ENCODE data around the gene ST3GAL4.
A peak's percentile ranks its signal among the peaks of the same experiment; 100 is the strongest.
"Not testable (repeated sequence)": the region's sequence is repeated elsewhere in the genome, so short reads cannot be mapped to it uniquely, and the experiment has no call there.

ST3GAL4 gene

GRCh38 chr11:126391286-126391954, 35.9 kb downstream of the ST3GAL4 start:
- DNase-seq = peak; percentile 30

GRCh38 chr11:126391970-126392632, 36.6 kb downstream of the ST3GAL4 start:
- DNase-seq = peak; percentile 84

GRCh38 chr11:126392633-126393013, 37.1 kb downstream of the ST3GAL4 start:
- DNase-seq = no peak

- no peak for DNase-seq
These were observed 37.7 kb downstream of the ST3GAL4 start for GRCh38 chr11:126393143-126393542.

GRCh38 chr11:126394036-126394435, 38.5 kb downstream of the ST3GAL4 start:
- DNase-seq = no peak

GRCh38 chr11:126394634-126395072, 39.2 kb downstream of the ST3GAL4 start:
- DNase-seq = not testable (repeated sequence)

- DNase-seq = not testable (repeated sequence)
These were observed 40.3 kb downstream of the ST3GAL4 start for GRCh38 chr11:126395784-126396183.

- DNase-seq = not testable (repeated sequence)
These were observed 40.8 kb downstream of the ST3GAL4 start for GRCh38 chr11:126396266-126396665.

- DNase-seq = no peak
These were observed 41.5 kb downstream of the ST3GAL4 start for GRCh38 chr11:126396965-126397364.

GRCh38 chr11:126398296-126398695, 42.8 kb downstream of the ST3GAL4 start:
- no peak for DNase-seq

- DNase-seq = no peak
These were observed 43.2 kb downstream of the ST3GAL4 start for GRCh38 chr11:126398721-126399120.

GRCh38 chr11:126400019-126400418, 44.5 kb downstream of the ST3GAL4 start:
- DNase-seq = no peak

- no peak for DNase-seq
These were observed 45.0 kb downstream of the ST3GAL4 start for GRCh38 chr11:126400479-126400878.

GRCh38 chr11:126403022-126403581, 47.6 kb downstream of the ST3GAL4 start:
- no peak for DNase-seq

- DNase-seq = no peak
These were observed 48.2 kb downstream of the ST3GAL4 start for GRCh38 chr11:126403658-126404057.

GRCh38 chr11:126404367-126404766, 48.9 kb downstream of the ST3GAL4 start:
- no peak for DNase-seq

GRCh38 chr11:126405374-126405773, 49.9 kb downstream of the ST3GAL4 start:
- DNase-seq = no peak

- no peak for DNase-seq
These were observed 50.4 kb downstream of the ST3GAL4 start for GRCh38 chr11:126405906-126406305.

GRCh38 chr11:126406368-126406767, 50.9 kb downstream of the ST3GAL4 start:
- no peak for DNase-seq

- DNase-seq = no peak
These were observed 51.6 kb downstream of the ST3GAL4 start for GRCh38 chr11:126407101-126407521.

GRCh38 chr11:126407682-126408288, 52.3 kb downstream of the ST3GAL4 start:
- DNase-seq = no peak

- no peak for DNase-seq
These were observed 53.0 kb downstream of the ST3GAL4 start for GRCh38 chr11:126408496-126408895.

GRCh38 chr11:126408901-126409619, 53.6 kb downstream of the ST3GAL4 start:
- no peak for DNase-seq
